SK-N-MC (cell line): ENCODE data around the gene SLC35D3.

ENCODE experiments used
- FOXP2 ChIP-seq: optimal IDR thresholded peaks from 2 replicates; pipeline ENCODE3; 2011; ENCODE audit warnings: mild to moderate bottlenecking, moderate library complexity; ENCODE audit not compliant: insufficient read depth; ENCODE audit errors: extremely low read length, control extremely low read depth
- POLR2AphosphoS5 ChIP-seq: IDR thresholded peaks from 2 replicates; pipeline ENCODE4 v1.6.1; 2012; ENCODE audit warnings: mild to moderate bottlenecking, low read depth, low read length, borderline replicate concordance

DNA sequence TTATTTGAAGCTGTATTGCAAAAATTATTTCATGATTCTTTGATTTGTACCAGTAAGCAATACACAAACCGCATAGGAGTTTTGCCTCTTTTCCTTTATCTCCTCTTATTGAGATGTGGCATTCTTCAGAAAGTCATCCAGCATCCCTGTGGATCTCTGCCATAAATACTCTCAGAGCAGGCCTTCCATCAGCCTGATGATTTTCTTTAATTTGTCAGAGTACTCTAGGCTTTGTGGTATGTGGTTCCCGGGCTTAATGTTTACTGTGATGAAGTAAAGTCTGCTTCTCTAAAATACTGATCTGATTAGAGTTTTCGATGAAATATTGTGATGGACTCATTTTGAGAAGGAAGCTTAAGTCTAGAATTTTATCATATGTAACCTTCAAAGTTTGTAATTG is 31.1 kb upstream of the SLC35D3 start:
- TF ChIP-seq POLR2AphosphoS5, result no peak
- TF ChIP-seq FOXP2, result no peak
